NCI-H510A treated with DMSO at 0.1 percent for 48 hours (cell line): ENCODE results near the gene GHRL.

Experiments
- DNase-seq: peaks from one replicate; lab custom pipeline; 2025; lab: John Stamatoyannopoulos, UW

GHRL gene

DNA sequence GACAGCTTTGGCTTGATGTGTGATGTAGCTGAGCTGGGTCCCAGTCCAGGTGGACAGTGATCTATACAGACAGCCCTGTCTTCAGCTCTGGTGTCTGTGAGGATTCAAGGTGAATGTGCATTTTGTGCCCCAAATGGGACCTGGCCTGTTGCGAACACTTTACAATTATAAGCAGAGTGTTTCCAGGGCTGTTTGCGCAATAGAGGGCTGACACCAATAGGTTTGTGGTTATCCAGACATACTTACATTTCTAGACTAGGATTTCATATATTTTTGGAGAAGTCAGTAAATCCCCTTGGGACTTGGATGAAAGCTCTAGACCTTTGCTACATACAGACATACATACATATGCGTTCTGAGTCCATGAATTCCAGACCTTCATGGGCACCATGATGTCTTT, 48.7 kb downstream of the GHRL start:
- no peak for DNase-seq

DNA sequence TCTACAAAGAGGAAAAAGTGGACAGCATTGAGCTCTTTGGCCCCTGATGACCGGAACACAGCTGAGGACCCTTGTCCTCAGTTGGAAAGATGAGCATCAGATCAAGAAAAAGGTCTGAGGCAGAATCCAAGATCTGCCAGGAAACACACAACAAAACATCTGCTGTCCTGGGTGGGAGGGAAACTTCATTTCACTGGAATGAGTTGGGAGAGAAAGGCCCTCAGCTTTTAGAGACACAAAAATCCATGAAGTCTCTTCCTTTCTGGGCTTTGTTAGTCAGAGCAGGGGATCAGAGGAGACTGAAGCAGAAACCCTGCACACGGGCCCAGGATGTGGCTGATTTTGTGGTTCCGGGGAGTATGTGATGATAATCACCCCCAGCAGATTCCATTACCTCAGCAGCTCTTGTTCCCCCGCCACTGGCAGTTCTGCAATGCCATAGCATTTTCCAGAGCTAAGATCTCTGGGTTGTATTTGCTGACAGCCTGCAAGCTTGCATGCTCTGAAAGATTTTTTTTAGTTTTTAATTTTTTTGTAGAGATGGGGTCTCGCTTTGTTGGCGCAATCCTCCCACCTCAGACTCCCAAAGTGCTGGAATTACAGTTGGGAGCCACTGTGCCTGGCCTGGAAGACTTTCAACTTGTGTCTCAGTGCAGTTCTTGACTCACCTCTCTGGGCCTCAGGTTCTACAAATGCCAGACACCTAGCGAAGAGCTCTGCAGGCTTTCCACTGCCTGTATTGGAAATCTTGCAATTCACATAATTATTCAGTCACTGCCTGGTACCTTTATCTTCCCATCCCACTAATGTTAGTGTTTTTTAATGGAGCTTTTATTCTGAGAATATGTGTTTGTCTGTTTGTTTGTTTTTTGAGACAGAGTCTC, 50.3 kb downstream of the GHRL start:
- no peak for DNase-seq

DNA sequence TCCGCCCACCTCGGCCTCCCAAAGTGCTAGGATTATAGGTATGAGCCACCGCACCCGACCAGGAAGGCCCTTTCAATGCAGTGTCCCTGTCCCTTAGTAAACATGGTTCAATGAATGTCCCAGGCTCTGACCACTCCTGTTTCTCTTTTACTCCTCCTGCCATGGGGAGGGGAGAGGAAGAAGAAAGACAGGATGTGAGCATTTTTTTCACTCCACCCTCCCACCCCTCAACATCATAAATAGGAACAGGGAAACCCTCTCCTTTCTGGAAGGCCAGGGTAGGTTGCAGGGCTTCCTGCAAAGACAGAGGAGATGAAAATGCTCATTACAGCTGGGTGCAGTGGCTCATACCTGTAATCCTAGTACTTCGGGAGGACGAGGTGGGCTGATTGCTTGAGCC, 51.9 kb downstream of the GHRL start:
- no peak for DNase-seq

DNA sequence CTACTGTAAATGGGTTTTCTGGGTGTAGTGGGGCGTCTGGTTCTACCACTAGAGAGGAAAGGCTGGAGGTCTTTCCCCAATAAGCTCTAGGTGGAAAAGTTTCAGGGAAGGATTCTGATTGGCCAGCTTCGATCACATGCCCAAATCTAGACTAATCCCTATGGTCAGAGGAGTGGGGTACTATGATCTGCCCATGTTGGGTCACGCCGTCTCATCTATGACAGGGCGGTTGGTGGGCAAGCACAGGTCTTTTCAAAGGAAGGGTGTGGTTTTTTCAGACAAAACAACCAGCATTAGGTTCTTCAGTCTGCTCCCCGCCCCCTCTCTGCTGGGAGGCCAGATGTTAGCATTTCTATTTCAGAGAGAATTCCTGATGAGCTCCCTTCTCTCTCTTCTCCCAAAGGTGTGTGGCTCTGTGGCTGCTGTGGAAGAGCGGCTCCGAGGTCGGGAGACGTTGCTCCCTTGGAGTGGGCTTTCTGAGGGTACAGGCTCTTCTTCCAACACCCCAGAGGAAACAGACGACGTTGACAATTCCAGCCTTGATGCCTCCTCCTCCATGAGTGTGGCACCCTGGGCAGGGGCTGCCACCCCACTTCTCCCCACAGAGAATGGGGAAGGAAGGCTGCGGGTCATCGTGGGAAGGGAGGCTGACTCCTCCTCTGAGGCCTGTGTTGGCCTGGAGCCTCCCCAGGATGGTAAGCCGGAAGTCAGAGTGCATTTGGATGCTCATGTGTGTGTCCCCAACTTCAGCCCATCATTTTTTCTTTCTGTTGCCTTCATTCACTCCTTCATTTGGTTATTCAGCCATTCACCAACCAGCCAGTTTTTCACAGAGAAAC, 54.2 kb downstream of the GHRL start:
- DNase-seq: no peak
